Mesenchymal stem cell (in vitro differentiated cells and primary cell): ENCODE measurements around the gene NEK8. TPM values are rescaled to one million over a fixed set of nuclear protein-coding genes. Genes with fewer than 3 reads are reported as not detected.
A peak's percentile ranks its signal among the peaks of the same experiment; 100 is the strongest.

Source experiments
- DNase-seq: peaks from one replicate; pipeline ENCODE4 v3.0.0-alpha.2; 2013
- H2AFZ ChIP-seq: one replicate; pipeline ENCODE4 v1.6.1; 2013; ENCODE audit warnings: low read depth, mild to moderate bottlenecking, control low read depth, inconsistent platforms, low read length, moderate library complexity
- H2AK5ac ChIP-seq: 2 replicates; pipeline ENCODE4 v1.6.1; 2013; ENCODE audit warnings: low read length, moderate library complexity, mild to moderate bottlenecking, inconsistent platforms; ENCODE audit not compliant: severe bottlenecking
- H2BK120ac ChIP-seq: one replicate; pipeline ENCODE4 v1.6.1; 2013; ENCODE audit warnings: low read depth, mild to moderate bottlenecking, inconsistent platforms, low read length, moderate library complexity
- H2BK12ac ChIP-seq, 2 experiments: one replicate each; pipeline ENCODE4 v1.6.1; 2013; ENCODE audit warnings: inconsistent platforms in 2 of 2, low read length in 2 of 2, mild to moderate bottlenecking in 2 of 2, moderate library complexity in 2 of 2, control low read depth in 1 of 2
- H2BK15ac ChIP-seq: one replicate; pipeline ENCODE4 v1.6.1; 2013; ENCODE audit warnings: mild to moderate bottlenecking, low read depth, inconsistent platforms; ENCODE audit not compliant: poor library complexity, severe bottlenecking
- H2BK5ac ChIP-seq: 2 replicates; pipeline ENCODE4 v1.6.1; 2013; ENCODE audit warnings: low read depth, mild to moderate bottlenecking, low read length, control low read depth, inconsistent platforms; ENCODE audit not compliant: poor library complexity, severe bottlenecking
- H3K14ac ChIP-seq, 2 experiments: one replicate each; pipeline ENCODE4 v1.6.1; 2013; ENCODE audit warnings: inconsistent platforms in 2 of 2, low read length in 2 of 2, control low read depth in 1 of 2, mild to moderate bottlenecking in 1 of 2, moderate library complexity in 1 of 2
- H3K18ac ChIP-seq, 2 experiments: one replicate each; pipeline ENCODE4 v1.6.1; 2013; ENCODE audit warnings: inconsistent platforms in 2 of 2, low read length in 2 of 2, control low read depth in 1 of 2, low read depth in 1 of 2, mild to moderate bottlenecking in 1 of 2
- H3K23ac ChIP-seq, 2 experiments: one replicate each; pipeline ENCODE4 v1.6.1; 2013; ENCODE audit warnings: inconsistent platforms in 2 of 2, low read length in 2 of 2, mild to moderate bottlenecking in 2 of 2, moderate library complexity in 2 of 2, control low read depth in 1 of 2
- H3K27ac ChIP-seq: 2 replicates; pipeline ENCODE4 v1.5.1; 2013; ENCODE audit warnings: mild to moderate bottlenecking, moderate library complexity, low read length, control low read depth, inconsistent platforms; ENCODE audit not compliant: poor library complexity, severe bottlenecking
- H3K27me3 ChIP-seq, 2 experiments: 2 replicates each; pipeline versions ENCODE4 v1.6.1 to v1.7.0; 2013; ENCODE audit warnings: low read length in 2 of 2, mild to moderate bottlenecking in 2 of 2, moderate library complexity in 2 of 2, control low read depth in 1 of 2, inconsistent platforms in 1 of 2; ENCODE audit not compliant: control insufficient read depth in 1 of 2, insufficient read depth in 1 of 2
- H3K36me3 ChIP-seq, 2 experiments: 2 replicates each; pipeline versions ENCODE4 v1.6.1 to v1.7.0; 2013; ENCODE audit warnings: low read length in 2 of 2, control low read depth in 1 of 2, inconsistent platforms in 1 of 2, low read depth in 1 of 2, mild to moderate bottlenecking in 1 of 2; ENCODE audit not compliant: insufficient read depth in 2 of 2, control insufficient read depth in 1 of 2
- H3K4ac ChIP-seq, 2 experiments: one replicate each; pipeline ENCODE4 v1.6.1; 2013; ENCODE audit warnings: inconsistent platforms in 2 of 2, low read length in 2 of 2, mild to moderate bottlenecking in 2 of 2, moderate library complexity in 2 of 2, control low read depth in 1 of 2, low read depth in 1 of 2
- H3K4me1 ChIP-seq: 2 replicates; pipeline ENCODE4 v1.6.1; 2013; ENCODE audit warnings: low read depth, low read length, control low read depth; ENCODE audit not compliant: control insufficient read depth, insufficient read depth
- H3K4me2 ChIP-seq: 2 replicates; pipeline ENCODE4 v1.6.1; 2013; ENCODE audit warnings: low read length, mild to moderate bottlenecking, inconsistent platforms; ENCODE audit not compliant: poor library complexity, severe bottlenecking
- H3K4me3 ChIP-seq, 2 experiments: 2 replicates each; pipeline versions ENCODE4 v1.5.1 to v1.7.0; 2013; ENCODE audit warnings: low read length in 2 of 2, mild to moderate bottlenecking in 2 of 2, control low read depth in 1 of 2, low read depth in 1 of 2; ENCODE audit not compliant: insufficient read depth in 1 of 2
- H3K79me1 ChIP-seq: replicated peaks from 2 replicates; pipeline ENCODE4 v1.6.1; 2013; ENCODE audit warnings: mild to moderate bottlenecking, control low read depth, low read length, inconsistent platforms; ENCODE audit not compliant: poor library complexity, severe bottlenecking
- H3K9ac ChIP-seq: 2 replicates; pipeline ENCODE4 v1.7.0; 2013; ENCODE audit warnings: mild to moderate bottlenecking, low read length, moderate library complexity
- H3K9me3 ChIP-seq: 2 replicates; pipeline ENCODE4 v1.7.0; 2013; ENCODE audit warnings: mild to moderate bottlenecking, low read length; ENCODE audit not compliant: control insufficient read depth
- H4K8ac ChIP-seq: one replicate; pipeline ENCODE4 v1.6.1; 2013; ENCODE audit warnings: inconsistent platforms, mild to moderate bottlenecking, low read length, moderate library complexity
- H4K91ac ChIP-seq: one replicate; pipeline ENCODE4 v1.6.1; 2013; ENCODE audit warnings: mild to moderate bottlenecking, low read length, inconsistent platforms
- WGBS: methylation state at CpG from one replicate; pipeline ENCODE4 v1.1.7; 2013; ENCODE audit warnings: mixed read lengths; 5-methylcytosine and 5-hydroxymethylcytosine counted together
- polyA plus RNA-seq, 2 experiments: library from polyadenylated mRNA; stranded (reverse); fragments of 200-250 nt; gene quantifications; one replicate each; pipeline ENCODE4 v1.2.3, GENCODE V29; 2013

Gene NEK8
- polyA plus RNA-seq (2013, experiment 1 of 2) = 2.2 TPM
- 2.2 TPM for polyA plus RNA-seq (2013, experiment 2 of 2)

GRCh38 chr17:28728364-28729200 lies at the start of gene NEK8:
Gene NEK8, plus strand, starts transcription at chr17:28728788. Its CDS starts 26 bp downstream, at chr17:28728814.
- Histone ChIP-seq H3K36me3 (peaks cover 7 to 16% of the 10 kb centered on the region in 2 experiments), H2BK5ac (peak within 1 kb of the TSS; percentile 100), H3K4me2 (peak within 1 kb of the TSS; percentile 93), H2BK120ac (peak within 1 kb of the TSS; percentile 44), H3K23ac (peak within 1 kb of the TSS; percentile 1 to 26), H3K4me1 (peaks cover 19% of the 10 kb centered on the region), H3K4me3 (peak within 1 kb of the TSS; percentile 82 to 99), H3K18ac (peak within 1 kb of the TSS; percentile 88 to 96), H3K79me1 (peaks cover 2% of the 10 kb centered on the region), H3K9ac (peak within 1 kb of the TSS; percentile 91), H2AFZ (peak within 1 kb of the TSS; percentile 75), H4K8ac (peak within 1 kb of the TSS; percentile 85), H2BK12ac (peak within 1 kb of the TSS in 1 of 2 experiments; percentile 74), H3K14ac (peak within 1 kb of the TSS in 1 of 2 experiments; percentile 73), H3K4ac (peak within 1 kb of the TSS; percentile 78 to 84), H4K91ac (peak within 1 kb of the TSS; percentile 80), H3K27ac (peak within 1 kb of the TSS; percentile 100), H2AK5ac (no peak within 1 kb of the TSS), H3K9me3 (no peaks in the 10 kb centered on the region), H2BK15ac (peak within 1 kb of the TSS; percentile 94), H3K27me3 (no peaks in the 10 kb centered on the region)
- peak; percentile 95 for DNase-seq
- under 1% methylated on average over 54 of the region's 64 CpGs for WGBS

GRCh38 chr17:28682655-28683054 lies 45.9 kb upstream of the NEK8 start:
- no peak overlapping the region for H2AK5ac ChIP-seq
- no peak overlapping the region for H4K91ac ChIP-seq
- DNase-seq = no peak
- H3K4me1 ChIP-seq = no peaks in the 10 kb centered on the region
- 96% methylated on average over 11 of the region's 11 CpGs for WGBS
- no peaks in the 10 kb centered on the region for H3K9me3 ChIP-seq
- H3K14ac ChIP-seq = no peak overlapping the region
- no peak overlapping the region for H3K9ac ChIP-seq
- no peak overlapping the region for H2BK12ac ChIP-seq
- H3K27ac ChIP-seq = no peak overlapping the region
- H3K79me1 ChIP-seq = peaks cover 23% of the 10 kb centered on the region
- no peak overlapping the region for H2BK120ac ChIP-seq
- no peak overlapping the region for H3K4me2 ChIP-seq
- no peak overlapping the region for H3K18ac ChIP-seq
- no peak overlapping the region for H3K23ac ChIP-seq
- peaks cover 90 to 93% of the 10 kb centered on the region in 2 experiments for H3K36me3 ChIP-seq
- no peak overlapping the region for H2BK5ac ChIP-seq
- H3K4me3 ChIP-seq = no peak overlapping the region
- no peaks in the 10 kb centered on the region for H3K27me3 ChIP-seq
- H4K8ac ChIP-seq = no peak overlapping the region
- no peak overlapping the region for H3K4ac ChIP-seq
- no peak overlapping the region for H2AFZ ChIP-seq
- no peak overlapping the region for H2BK15ac ChIP-seq

GRCh38 chr17:28684963-28685362 lies 43.6 kb upstream of the NEK8 start:
- Histone ChIP-seq H2BK12ac (no peak overlapping the region), H3K4me2 (no peak overlapping the region), H3K27ac (no peak overlapping the region), H2AK5ac (no peak overlapping the region), H3K9ac (no peak overlapping the region), H3K36me3 (peaks cover 82 to 96% of the 10 kb centered on the region in 2 experiments), H3K9me3 (no peaks in the 10 kb centered on the region), H3K4me1 (no peaks in the 10 kb centered on the region), H2AFZ (no peak overlapping the region), H3K14ac (no peak overlapping the region), H3K4ac (no peak overlapping the region), H3K4me3 (no peak overlapping the region), H4K8ac (no peak overlapping the region), H2BK15ac (no peak overlapping the region), H3K23ac (no peak overlapping the region), H3K18ac (no peak overlapping the region), H2BK120ac (no peak overlapping the region), H3K27me3 (no peaks in the 10 kb centered on the region), H3K79me1 (peaks cover 17% of the 10 kb centered on the region), H2BK5ac (no peak overlapping the region), H4K91ac (no peak overlapping the region)
- peak; percentile 84 for DNase-seq
- 21% methylated on average over 3 of the region's 3 CpGs for WGBS

DNA sequence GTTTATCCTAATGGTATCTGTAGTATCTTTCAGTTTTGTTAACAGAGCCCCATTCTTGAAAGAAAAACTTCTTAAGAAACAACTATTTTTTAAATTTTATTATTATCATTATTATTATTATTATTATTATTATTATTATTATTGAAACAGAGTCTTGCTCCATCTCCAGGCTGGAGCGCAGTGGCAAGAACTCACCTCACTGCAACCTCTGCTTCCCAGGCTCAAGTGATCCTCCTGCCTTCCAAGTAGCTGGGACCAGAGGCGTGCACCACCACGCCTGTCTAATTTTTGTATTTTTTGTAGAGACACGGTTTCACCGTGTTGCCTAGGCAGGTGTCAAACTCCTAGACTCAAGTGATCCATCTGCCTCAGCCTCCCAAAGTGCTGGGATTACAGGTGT lies 43.2 kb upstream of the NEK8 start:
- no peak overlapping the region for H3K18ac ChIP-seq
- no peak overlapping the region for H2AK5ac ChIP-seq
- no peak overlapping the region for H3K23ac ChIP-seq
- H4K8ac ChIP-seq = no peak overlapping the region
- no peak for DNase-seq
- H2BK15ac ChIP-seq = no peak overlapping the region
- no peak overlapping the region for H2BK12ac ChIP-seq
- H3K36me3 ChIP-seq = peaks cover 83 to 97% of the 10 kb centered on the region in 2 experiments
- no peak overlapping the region for H3K4ac ChIP-seq
- no peak overlapping the region for H3K4me2 ChIP-seq
- no peak overlapping the region for H2BK120ac ChIP-seq
- H2AFZ ChIP-seq = no peak overlapping the region
- no peaks in the 10 kb centered on the region for H3K4me1 ChIP-seq
- no peaks in the 10 kb centered on the region for H3K27me3 ChIP-seq
- H3K27ac ChIP-seq = no peak overlapping the region
- H3K9me3 ChIP-seq = no peaks in the 10 kb centered on the region
- 95% methylated on average over 5 of the region's 5 CpGs for WGBS
- H3K4me3 ChIP-seq = no peak overlapping the region
- H2BK5ac ChIP-seq = no peak overlapping the region
- peaks cover 17% of the 10 kb centered on the region for H3K79me1 ChIP-seq
- no peak overlapping the region for H3K14ac ChIP-seq
- no peak overlapping the region for H4K91ac ChIP-seq
- no peak overlapping the region for H3K9ac ChIP-seq
